22Rv1 (cell line): Measurements from ENCODE around the gene POLR2L.

Experiments
- CTCF ChIP-seq: fragments of 450-650 bp; IDR thresholded peaks from 2 replicates; pipeline ENCODE4 v1.5.1; 2017; ENCODE audit warnings: mild to moderate bottlenecking
- ZFX ChIP-seq: fragments of 450-650 bp; IDR thresholded peaks from 2 replicates; pipeline ENCODE4 v1.6.1; 2017; ENCODE audit warnings: antibody characterized with exemption, borderline replicate concordance

DNA sequence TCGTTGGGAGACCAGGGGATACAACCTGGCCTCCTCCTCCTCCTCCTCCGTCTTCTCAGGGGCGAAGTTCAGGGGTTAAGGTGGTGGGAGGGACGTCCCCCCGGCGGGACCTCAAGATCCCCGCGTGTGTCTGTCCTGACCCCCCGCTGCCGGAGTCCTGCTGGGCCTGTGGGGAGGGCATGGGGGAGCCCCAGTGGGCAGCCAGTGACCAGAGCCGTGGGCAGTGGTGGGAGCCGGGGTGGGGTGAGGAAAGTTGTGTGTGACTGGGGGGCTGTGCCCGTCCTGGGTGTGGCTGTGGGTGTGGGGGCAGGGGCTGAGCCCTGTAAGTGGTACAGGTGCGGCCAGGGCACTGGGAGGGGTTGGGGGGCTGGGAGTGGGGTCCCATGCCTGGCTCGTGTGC lies 10.4 kb upstream of the POLR2L start:
- no peak for TF ChIP-seq CTCF
- no peak for TF ChIP-seq ZFX
